ENCODE results near the gene AMOTL1.
"Not testable (repeated sequence)": the region's sequence is repeated elsewhere in the genome, so short reads cannot be mapped to it uniquely, and the experiment has no call there.

Gene AMOTL1

DNA sequence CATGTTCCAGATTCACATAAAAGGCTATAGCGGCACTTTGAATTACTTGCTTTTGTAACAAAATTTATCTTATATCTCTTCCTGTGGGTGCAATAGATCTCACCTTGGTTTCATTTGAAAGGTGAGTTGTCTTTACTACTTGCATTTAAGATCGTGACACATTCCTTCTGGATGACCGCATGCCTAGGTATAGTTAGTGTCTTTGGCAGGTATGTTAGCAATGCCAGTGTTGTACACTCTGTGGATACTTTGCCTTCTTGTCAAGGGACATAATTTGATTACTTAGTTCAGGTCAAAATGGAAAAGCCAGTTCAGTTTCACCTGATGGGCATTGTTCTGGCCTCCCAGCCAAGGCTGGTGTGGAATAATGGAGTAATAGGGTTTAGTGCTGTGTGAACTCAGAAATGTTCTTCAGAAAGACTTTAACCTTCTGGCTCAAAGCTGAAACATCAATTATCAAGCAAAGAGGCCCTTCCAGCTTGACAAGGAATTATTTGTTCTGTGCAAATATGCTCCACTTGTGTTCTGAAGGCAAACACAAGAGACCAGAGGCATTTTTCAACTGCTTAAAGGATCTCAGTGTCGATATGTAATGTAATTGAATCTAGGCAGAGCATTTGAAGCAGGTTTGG, 64.6 kb downstream of the AMOTL1 start:
- Mint-ChIP-seq H3K27ac (no peak overlapping the region), H3K9me3 (no peaks in the 10 kb centered on the region), H3K4me3 (no peak overlapping the region), H3K4me1 (no peaks in the 10 kb centered on the region), H3K36me3 (no peaks in the 10 kb centered on the region)
- ATAC-seq: no peak
- DNase-seq (ENCODE audit: low spot score in 2 of 2): no peak

DNA sequence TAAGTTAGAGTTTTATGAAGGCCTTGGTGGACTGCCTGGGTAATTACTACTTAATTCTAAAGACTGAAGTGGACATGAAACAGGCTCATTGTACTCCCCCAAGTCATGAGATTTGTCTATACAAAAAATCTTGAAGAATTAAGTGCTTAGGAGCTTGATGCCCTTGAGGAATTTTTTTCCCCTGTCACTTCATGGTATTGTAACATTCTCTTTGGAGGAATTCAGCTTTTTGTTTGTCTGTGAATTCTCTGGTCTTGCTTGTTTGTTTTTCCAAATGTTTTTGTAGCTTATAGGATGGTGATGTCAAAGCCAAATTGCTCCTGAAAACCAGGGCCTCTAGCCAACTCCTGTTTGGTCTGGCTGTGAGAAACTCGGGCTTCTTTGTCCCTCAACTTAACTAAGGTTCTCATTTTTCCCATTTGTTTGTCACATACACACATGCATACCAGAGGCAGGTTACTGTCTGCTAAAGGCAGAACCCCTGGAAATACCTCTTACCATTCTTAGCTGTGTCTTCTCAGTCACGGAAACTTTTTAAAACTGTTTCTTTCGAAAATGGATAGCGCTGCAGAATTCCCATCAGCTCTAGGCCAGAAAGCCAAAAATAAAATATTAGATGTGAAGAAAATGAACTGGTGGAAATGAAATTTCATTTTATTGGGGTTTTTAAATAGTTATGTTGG, 66.9 kb downstream of the AMOTL1 start:
- Mint-ChIP-seq H3K36me3 (no peaks in the 10 kb centered on the region), H3K4me1 (no peaks in the 10 kb centered on the region), H3K27ac (no peak overlapping the region), H3K4me3 (no peak overlapping the region), H3K9me3 (no peaks in the 10 kb centered on the region)
- DNase-seq (ENCODE audit: low spot score in 2 of 2): no peak
- ATAC-seq: no peak

DNA sequence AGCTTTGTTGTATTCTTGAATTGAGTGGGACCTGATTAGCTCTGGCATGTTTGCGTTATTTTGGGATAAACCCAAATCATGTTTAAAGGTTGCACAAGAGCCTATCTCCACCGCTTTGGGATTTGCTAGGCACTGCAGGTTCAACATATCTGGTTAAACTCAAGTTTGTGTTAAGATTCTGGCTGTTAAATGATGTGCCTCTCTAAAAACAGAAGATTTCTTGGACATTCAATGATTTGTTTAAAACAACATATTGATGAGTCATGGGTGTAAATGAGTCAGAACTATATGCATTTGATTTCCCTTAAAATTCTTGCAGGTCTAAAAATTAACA, 67.4 kb downstream of the AMOTL1 start:
- Mint-ChIP-seq H3K4me1 (no peaks in the 10 kb centered on the region), H3K9me3 (no peaks in the 10 kb centered on the region)

DNA sequence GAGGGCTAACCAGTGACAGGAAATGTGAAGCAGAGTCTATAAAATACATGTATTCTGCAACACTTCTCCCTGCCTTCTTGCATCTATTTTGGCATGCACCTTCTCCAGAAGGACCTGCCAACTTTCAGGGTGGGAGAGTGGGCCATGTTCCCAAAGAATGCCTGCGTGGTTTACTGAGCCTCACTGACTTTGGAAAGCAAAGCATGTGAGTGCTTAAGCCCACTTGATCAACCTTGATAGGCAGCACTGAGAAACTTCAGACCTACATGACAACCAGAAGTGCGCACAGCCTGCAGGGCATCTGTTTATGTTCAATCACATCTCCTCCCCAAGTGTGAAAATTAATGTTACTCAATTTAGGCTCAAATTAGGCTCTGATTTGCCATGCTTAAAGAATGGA, 69.2 kb downstream of the AMOTL1 start:
- Mint-ChIP-seq H3K4me1 (no peaks in the 10 kb centered on the region), H3K4me3 (no peak overlapping the region)

More for the DNA sequence above, 67.4 kb downstream of the AMOTL1 start:
- no peak for ATAC-seq
- Mint-ChIP-seq H3K27ac (no peak overlapping the region), H3K36me3 (no peaks in the 10 kb centered on the region), H3K4me3 (no peak overlapping the region)
- no peak for DNase-seq (ENCODE audit: low spot score in 2 of 2)

DNA sequence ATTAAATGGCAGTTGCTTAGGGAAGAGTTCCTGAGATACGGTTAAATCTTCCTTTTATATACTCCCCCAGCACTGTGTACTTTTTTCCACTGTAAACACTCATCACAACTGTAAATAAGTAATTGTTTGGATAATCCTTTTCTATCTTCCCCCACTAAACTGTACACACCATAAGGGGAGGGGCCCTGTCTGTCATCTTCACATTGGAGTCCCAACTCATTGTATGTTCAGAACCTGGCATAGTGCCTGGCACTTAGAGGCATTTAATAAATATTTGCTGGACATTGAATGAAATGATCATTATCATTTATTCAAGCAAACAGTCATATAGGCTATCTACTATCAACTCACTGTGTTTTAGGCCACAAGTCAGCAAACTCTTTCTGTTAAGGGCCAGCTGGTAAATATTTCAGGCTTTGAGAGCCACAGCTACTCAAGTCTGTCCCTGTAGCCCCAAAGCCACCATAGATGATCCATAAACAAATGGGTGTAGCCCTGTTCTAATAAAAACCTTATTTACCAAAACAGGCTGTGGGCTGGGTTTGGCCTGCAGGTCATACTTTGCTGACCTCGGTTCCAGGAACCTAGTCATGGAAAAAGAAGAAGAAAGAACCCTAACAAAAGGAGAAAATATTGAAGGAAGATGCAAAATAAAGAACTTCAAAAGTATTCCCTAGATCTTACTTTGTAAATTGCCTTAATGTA, 70.0 kb downstream of the AMOTL1 start:
- H3K36me3 Mint-ChIP-seq: no peaks in the 10 kb centered on the region
- ATAC-seq (no peak), DNase-seq (ENCODE audit: low spot score in 2 of 2) (no peak)
- no peak overlapping the region for H3K4me3 Mint-ChIP-seq
- no peak overlapping the region for H3K27ac Mint-ChIP-seq
- no peaks in the 10 kb centered on the region for H3K4me1 Mint-ChIP-seq
- no peaks in the 10 kb centered on the region for H3K9me3 Mint-ChIP-seq

More for the DNA sequence above, 69.2 kb downstream of the AMOTL1 start:
- DNase-seq (ENCODE audit: low spot score in 2 of 2): no peak
- Mint-ChIP-seq H3K27ac (no peak overlapping the region), H3K36me3 (no peaks in the 10 kb centered on the region), H3K9me3 (no peaks in the 10 kb centered on the region)
- no peak for ATAC-seq

DNA sequence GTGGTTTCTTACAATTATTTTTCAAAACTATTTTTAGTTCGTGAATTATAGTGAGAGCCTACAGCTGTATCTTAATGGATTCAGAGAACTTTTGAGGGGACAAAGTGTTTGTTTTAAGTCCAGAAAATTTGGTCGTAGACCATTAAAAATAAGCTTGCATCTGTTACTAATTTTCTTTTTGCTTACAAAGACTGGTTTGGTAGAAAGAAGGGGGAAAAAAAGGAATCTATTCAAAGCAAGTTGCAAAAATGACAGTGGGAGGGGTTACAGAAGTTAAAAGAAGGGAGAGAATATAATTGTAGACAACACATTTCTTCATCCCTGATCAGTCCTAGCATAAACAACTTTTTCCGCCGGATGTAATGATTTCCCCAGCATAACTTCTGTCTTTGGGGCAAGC, 72.1 kb downstream of the AMOTL1 start:
- Mint-ChIP-seq H3K27ac (no peak overlapping the region), H3K4me1 (no peaks in the 10 kb centered on the region), H3K4me3 (no peak overlapping the region), H3K9me3 (no peaks in the 10 kb centered on the region), H3K36me3 (no peaks in the 10 kb centered on the region)
- DNase-seq (ENCODE audit: low spot score in 2 of 2): no peak
- no peak for ATAC-seq

DNA sequence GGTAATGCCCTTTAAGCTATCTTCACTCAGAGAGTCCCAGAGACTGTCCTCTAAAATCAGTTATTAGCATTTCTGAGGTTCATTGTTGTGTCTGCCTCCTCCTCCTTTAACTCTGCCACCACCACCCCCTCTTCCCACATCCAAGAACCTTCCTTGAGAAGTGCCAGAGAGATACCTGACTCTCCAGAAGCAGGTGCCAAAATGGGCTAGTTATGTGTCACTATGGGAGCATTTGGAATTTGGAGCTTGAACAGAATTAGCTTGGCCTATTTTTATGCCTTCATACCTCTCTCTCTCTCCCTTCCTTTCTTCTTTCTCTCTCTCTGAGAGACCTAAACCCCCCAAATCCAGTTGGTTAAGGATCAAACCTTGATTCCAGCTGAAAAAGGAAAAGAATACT, 75.9 kb downstream of the AMOTL1 start:
- H3K9me3 Mint-ChIP-seq: no peaks in the 10 kb centered on the region
- H3K36me3 Mint-ChIP-seq: no peaks in the 10 kb centered on the region
- no peaks in the 10 kb centered on the region for H3K4me1 Mint-ChIP-seq
- DNase-seq (ENCODE audit: low spot score in 2 of 2) (no peak), ATAC-seq (no peak)
- no peak overlapping the region for H3K27ac Mint-ChIP-seq
- no peak overlapping the region for H3K4me3 Mint-ChIP-seq

DNA sequence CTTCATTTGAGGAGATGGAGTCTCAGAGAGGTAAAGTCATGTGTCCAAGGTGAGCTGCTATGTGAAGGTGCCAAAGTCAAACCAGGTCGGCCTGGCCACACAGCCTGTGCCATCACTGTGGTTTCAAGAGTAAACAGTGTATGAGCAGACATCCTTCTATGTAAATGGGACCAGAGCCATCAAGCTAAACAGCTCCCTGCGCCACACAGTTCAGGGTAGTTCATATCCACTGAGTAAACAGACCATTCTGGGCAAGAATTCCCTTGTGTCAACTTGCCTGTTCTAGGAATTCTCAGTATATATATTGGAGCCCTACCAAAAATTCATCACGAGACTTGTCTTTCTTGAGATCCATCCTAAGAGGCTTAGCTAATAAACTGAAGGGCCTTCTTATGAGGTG, 77.5 kb downstream of the AMOTL1 start:
- no peak for ATAC-seq
- no peak for DNase-seq (ENCODE audit: low spot score in 2 of 2)
- Mint-ChIP-seq H3K9me3 (no peaks in the 10 kb centered on the region), H3K36me3 (no peaks in the 10 kb centered on the region), H3K27ac (no peak overlapping the region), H3K4me3 (no peak overlapping the region), H3K4me1 (no peaks in the 10 kb centered on the region)

DNA sequence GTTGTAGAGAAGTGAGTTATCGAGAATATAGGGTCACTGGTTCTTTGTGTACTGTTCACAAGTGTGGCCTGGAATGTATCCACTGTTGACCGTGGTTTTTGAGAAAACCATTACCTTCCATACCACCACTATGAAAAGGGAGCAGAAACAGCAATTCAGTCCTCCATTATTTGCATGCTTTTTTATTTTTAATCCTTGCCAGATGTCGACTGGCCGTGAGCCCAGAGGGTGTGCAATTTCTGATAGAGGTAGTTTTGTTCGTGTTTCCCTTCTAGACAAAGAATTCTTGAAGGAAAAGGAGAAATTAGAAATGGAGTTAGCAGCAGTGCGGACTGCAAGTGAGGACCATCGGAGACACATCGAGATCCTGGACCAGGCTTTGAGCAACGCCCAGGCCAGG, 81.7 kb downstream of the AMOTL1 start:
- DNase-seq (ENCODE audit: low spot score in 2 of 2): no peak

DNA sequence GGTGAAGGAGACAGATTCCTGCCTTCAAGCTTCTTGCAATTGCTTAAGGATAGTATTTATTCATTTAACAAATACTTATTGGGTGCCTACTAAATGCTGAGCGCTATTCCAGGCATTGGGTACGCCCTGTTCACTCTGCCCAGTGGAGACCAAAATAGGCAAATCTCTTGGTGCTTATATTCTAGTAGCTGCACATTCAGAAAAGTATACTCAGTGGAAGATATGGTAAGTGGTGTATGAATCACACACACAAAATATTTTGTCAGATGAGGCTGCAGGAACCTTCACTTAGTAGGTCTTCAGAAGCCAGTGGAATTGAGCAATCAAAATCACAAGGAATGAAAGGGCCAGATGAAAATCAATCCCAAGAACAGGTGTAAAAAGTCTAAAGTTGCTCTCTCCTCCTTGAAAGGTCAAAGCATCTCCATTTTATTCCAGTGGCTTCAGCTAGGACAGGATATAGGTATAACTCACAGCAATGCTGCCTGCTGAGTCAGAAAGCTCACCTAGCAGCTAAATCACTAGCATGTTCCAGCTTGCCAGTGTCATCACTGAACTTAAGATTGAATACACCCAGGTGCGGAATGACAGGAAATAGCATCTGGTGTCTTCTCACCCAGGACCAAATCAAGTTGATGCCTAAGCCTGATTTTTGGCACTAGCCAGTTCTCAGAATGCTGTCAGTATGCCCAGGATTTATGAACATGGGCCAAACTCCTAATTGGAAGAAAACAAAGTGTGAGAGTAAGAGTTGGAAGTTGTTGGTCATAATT, 83.9 kb downstream of the AMOTL1 start:
- DNase-seq (ENCODE audit: low spot score in 2 of 2) (no peak), ATAC-seq (no peak)
- no peaks in the 10 kb centered on the region for H3K9me3 Mint-ChIP-seq
- H3K4me1 Mint-ChIP-seq: no peaks in the 10 kb centered on the region
- H3K4me3 Mint-ChIP-seq: no peak overlapping the region
- no peaks in the 10 kb centered on the region for H3K36me3 Mint-ChIP-seq
- H3K27ac Mint-ChIP-seq: no peak overlapping the region

More for the DNA sequence above, 81.7 kb downstream of the AMOTL1 start:
- no peak overlapping the region for H3K27ac Mint-ChIP-seq
- ATAC-seq: no peak
- H3K4me3 Mint-ChIP-seq: no peak overlapping the region
- no peaks in the 10 kb centered on the region for H3K9me3 Mint-ChIP-seq
- H3K36me3 Mint-ChIP-seq: no peaks in the 10 kb centered on the region
- no peaks in the 10 kb centered on the region for H3K4me1 Mint-ChIP-seq

DNA sequence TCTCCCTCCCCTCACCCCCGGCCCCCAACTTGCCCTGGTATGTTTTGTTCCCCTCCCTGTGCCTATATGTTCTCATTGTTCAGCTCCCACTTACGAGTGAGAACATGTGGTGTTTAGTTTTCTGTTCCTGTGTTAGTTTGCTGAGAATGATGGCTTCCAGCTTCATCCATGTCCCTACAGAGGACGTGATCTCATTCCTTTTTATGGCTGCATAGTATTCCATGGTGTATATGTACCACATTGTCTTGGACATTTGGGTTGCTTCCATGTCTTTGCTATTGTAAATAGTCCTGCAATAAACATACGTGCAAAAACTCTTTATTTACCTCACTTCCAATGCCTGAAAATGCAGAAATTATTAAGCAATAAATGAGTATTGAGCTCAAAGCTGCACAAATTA, 85.1 kb downstream of the AMOTL1 start:
- H3K4me3 Mint-ChIP-seq; DNase-seq (ENCODE audit: low spot score in 2 of 2); H3K9me3 Mint-ChIP-seq; H3K36me3 Mint-ChIP-seq; H3K27ac Mint-ChIP-seq; H3K4me1 Mint-ChIP-seq; ATAC-seq: not testable (repeated sequence)

DNA sequence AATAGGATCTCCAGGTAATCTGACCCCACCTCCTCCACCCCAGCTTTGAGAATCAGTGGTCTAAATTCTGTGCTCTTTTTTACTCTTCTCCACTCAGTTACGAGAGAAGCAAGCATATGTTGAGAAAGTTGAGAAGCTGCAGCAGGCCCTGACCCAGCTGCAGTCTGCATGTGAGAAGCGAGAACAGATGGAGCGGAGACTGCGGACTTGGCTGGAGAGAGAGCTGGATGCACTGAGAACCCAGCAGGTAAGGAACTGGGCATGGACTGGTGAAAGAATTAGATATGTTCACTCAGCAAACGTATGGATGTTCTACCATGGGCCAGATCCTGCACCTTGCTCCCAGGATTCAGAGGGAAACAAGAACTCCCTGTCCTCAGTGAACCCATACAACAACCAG, 85.7 kb downstream of the AMOTL1 start:
- Mint-ChIP-seq H3K36me3 (no peaks in the 10 kb centered on the region), H3K4me1 (no peaks in the 10 kb centered on the region), H3K27ac (no peak overlapping the region), H3K4me3 (no peak overlapping the region), H3K9me3 (no peaks in the 10 kb centered on the region)
- ATAC-seq (no peak), DNase-seq (ENCODE audit: low spot score in 2 of 2) (no peak)

DNA sequence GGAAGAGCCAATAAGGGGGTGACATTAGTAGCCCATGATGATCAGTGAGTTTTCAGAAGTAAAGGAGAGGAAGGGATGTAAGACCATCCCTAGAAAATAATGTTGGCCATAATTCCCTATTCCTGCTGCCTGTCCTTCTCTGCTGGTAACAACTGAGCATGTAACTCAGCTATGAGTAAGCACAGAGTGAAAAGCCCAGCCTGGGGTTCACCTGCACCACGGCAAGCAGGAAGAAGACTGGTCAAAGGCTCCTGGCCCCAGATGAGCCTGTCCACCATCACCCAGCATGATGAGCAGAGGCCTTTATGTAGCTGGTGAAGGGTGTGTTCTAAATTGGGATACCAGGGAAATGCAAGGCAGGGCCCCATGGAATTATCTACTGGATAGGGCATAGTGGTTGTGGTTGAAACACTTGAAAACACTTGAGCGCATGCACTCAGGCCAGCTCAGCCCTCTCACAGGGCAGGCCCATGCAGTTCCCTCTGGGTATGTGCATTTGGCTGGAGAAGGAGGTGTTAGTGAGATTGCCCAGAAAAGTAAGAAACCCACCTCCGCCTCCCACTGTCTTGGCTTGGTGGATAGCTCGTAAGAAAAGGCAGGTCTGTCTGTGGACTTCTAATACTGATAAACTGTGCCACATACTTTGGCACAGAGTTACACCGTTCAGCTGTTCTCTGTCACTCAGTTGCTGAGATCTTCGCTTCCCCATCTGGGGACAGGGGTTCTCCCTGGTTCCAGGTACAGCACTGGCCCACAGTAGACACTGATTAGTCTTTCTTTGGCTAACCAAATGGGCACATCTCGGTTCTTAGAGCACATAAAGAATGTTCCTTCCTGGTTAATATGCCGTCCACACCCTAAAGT, 86.8 kb downstream of the AMOTL1 start:
- no peaks in the 10 kb centered on the region for H3K4me1 Mint-ChIP-seq
- ATAC-seq: peak; percentile 17
- no peak overlapping the region for H3K4me3 Mint-ChIP-seq
- H3K27ac Mint-ChIP-seq: no peak overlapping the region
- no peak for DNase-seq (ENCODE audit: low spot score in 2 of 2)
- no peaks in the 10 kb centered on the region for H3K36me3 Mint-ChIP-seq
- H3K9me3 Mint-ChIP-seq: no peaks in the 10 kb centered on the region

DNA sequence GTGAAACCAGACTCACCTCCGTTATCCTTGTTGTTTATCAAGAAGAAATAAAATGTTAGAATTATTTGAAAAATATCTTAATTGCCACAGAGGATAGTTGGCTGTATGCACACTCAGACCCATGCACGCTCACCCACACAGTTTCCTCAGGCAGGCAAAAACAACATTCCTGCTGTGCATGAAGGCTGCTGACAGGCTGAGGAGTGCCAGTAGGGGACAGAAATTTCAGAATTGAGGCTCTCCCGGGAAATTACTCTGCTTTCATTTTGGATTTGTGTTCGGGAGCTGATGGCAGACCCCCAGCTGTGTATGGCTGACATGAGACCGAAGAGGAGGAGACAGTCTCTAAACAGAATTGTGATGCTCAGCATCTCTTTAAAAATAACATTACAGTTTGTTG, 87.5 kb downstream of the AMOTL1 start:
- no peaks in the 10 kb centered on the region for H3K36me3 Mint-ChIP-seq
- no peak for ATAC-seq

DNA sequence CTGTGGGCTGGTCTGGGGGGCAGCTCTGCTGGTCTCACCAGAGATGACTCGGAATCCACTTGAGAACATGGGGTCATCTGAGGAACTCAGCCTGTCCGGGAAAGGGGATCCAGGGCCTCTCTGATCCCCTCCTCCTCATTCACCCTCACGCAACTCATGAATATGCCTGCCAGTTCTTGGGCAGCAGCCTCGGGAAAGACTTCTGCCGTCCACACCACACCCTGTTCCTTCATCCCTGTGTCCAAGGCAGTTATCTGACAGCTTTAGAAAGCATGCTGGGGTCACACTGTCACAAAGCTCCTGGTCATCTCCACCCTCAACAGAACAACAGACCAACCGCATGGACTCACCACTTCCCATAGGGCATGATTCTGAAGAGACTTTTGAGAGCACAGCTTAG, 88.3 kb downstream of the AMOTL1 start:
- no peaks in the 10 kb centered on the region for H3K36me3 Mint-ChIP-seq
- H3K9me3 Mint-ChIP-seq: no peaks in the 10 kb centered on the region
- no peak overlapping the region for H3K4me3 Mint-ChIP-seq
- DNase-seq (ENCODE audit: low spot score in 2 of 2) (no peak), ATAC-seq (no peak)
- no peaks in the 10 kb centered on the region for H3K4me1 Mint-ChIP-seq
- no peak overlapping the region for H3K27ac Mint-ChIP-seq

More for the DNA sequence above, 87.5 kb downstream of the AMOTL1 start:
- Mint-ChIP-seq H3K27ac (no peak overlapping the region), H3K9me3 (no peaks in the 10 kb centered on the region), H3K4me1 (no peaks in the 10 kb centered on the region), H3K4me3 (no peak overlapping the region)
- DNase-seq (ENCODE audit: low spot score in 2 of 2): no peak

All from stimulated activated effector memory CD8-positive, alpha-beta T cell treated with anti-CD3 and anti-CD28 coated beads, Interleukin-12 subunit alpha, Interleukin-12 subunit beta, amount 100 ng/mL, for 72 hours (primary cell).